Measurements from ENCODE around the gene SLIT3.

SLIT3 gene

GRCh38 chr5:168694289-168694688 lies 606.6 kb downstream of the SLIT3 start:
- DNase-seq = no peak

- no peak for DNase-seq
Measured at GRCh38 chr5:168693883-168694282, 607.1 kb downstream of the SLIT3 start.

GRCh38 chr5:168693297-168693696 lies 607.6 kb downstream of the SLIT3 start:
- no peak for DNase-seq

GRCh38 chr5:168691891-168692290 lies 609.0 kb downstream of the SLIT3 start:
- no peak for DNase-seq

- no peak for DNase-seq
Measured at GRCh38 chr5:168689260-168689659, 611.7 kb downstream of the SLIT3 start.

- DNase-seq = no peak
Measured at GRCh38 chr5:168686837-168687236, 614.1 kb downstream of the SLIT3 start.

- no peak for DNase-seq
Measured at GRCh38 chr5:168685566-168685965, 615.4 kb downstream of the SLIT3 start.

- no peak for DNase-seq
Measured at GRCh38 chr5:168683927-168684295, 617.0 kb downstream of the SLIT3 start.

- no peak for DNase-seq
Measured at GRCh38 chr5:168683247-168683926, 617.6 kb downstream of the SLIT3 start.

GRCh38 chr5:168681556-168682183 lies 619.3 kb downstream of the SLIT3 start:
- peak; percentile 55 for DNase-seq

GRCh38 chr5:168680395-168680794 lies 620.5 kb downstream of the SLIT3 start:
- no peak for DNase-seq

GRCh38 chr5:168679515-168679920 lies 621.4 kb downstream of the SLIT3 start:
- DNase-seq = peak; percentile 67

GRCh38 chr5:168676501-168676900 lies 624.4 kb downstream of the SLIT3 start:
- DNase-seq = no peak

- no peak for DNase-seq
Measured at GRCh38 chr5:168675883-168676408, 625.0 kb downstream of the SLIT3 start.

GRCh38 chr5:168674893-168675482 lies 626.0 kb downstream of the SLIT3 start:
- DNase-seq = no peak

GRCh38 chr5:168672888-168673287 lies 628.1 kb downstream of the SLIT3 start:
- DNase-seq = no peak

GRCh38 chr5:168672016-168672415 lies 628.9 kb downstream of the SLIT3 start:
- DNase-seq = no peak

GRCh38 chr5:168670881-168671575 lies 629.9 kb downstream of the SLIT3 start:
- DNase-seq = no peak

GRCh38 chr5:168669668-168670378 lies 631.1 kb downstream of the SLIT3 start:
- DNase-seq = no peak

GRCh38 chr5:168669156-168669555 lies 631.8 kb downstream of the SLIT3 start:
- DNase-seq = no peak

- no peak for DNase-seq
Measured at GRCh38 chr5:168668078-168668477, 632.9 kb downstream of the SLIT3 start.

GRCh38 chr5:168667301-168667840 lies 633.6 kb downstream of the SLIT3 start:
- no peak for DNase-seq

All from fibroblast of skin of abdomen (primary cell).